ENCODE results near the gene SLC35E4. TPM values are rescaled to one million over a fixed set of nuclear protein-coding genes. Genes with fewer than 3 reads are reported as not detected.

Gene SLC35E4
- polyA plus RNA-seq, 4 donors, result 1.1 to 2.3 (median 1.8) TPM

- no peak for DNase-seq (ENCODE audit: low read depth in 4 of 4, low spot score in 3 of 4)
Observed at GRCh38 chr22:30681831-30682230, 46.2 kb downstream of the SLC35E4 start.

GRCh38 chr22:30685178-30685577 lies 49.6 kb downstream of the SLC35E4 start:
- no peak for DNase-seq (ENCODE audit: low read depth in 4 of 4, low spot score in 3 of 4)

DNA sequence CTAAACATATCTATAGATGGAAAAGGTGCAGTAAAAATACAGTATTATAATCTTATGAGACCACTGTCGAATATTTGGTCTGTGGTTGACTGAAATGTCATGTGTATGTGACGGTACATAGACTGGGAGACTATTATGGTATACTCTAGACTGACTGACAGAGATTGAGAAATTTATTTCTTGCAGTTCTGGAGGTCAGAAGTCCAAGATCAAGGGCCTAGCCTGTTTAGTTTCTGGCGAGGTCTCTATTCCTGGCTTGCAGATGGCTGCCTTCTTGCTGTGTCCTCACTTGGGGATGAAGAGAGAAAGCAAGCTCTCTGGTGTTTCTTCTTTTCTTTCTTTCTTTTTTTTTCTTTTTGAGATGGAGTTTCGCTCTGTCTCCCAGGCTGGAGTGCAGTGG lies 51.8 kb downstream of the SLC35E4 start:
- no peak for DNase-seq (ENCODE audit: low read depth in 4 of 4, low spot score in 3 of 4)

GRCh38 chr22:30689622-30690021 lies 54.0 kb downstream of the SLC35E4 start:
- DNase-seq (ENCODE audit: low read depth in 4 of 4, low spot score in 3 of 4), result no peak

GRCh38 chr22:30691204-30691603 lies 55.6 kb downstream of the SLC35E4 start:
- no peak for DNase-seq (ENCODE audit: low read depth in 4 of 4, low spot score in 3 of 4)

- DNase-seq (ENCODE audit: low read depth in 4 of 4, low spot score in 3 of 4), result peak in 3 of 4 donors; percentile 27 to 49 (median 28)
Observed at GRCh38 chr22:30694171-30694639, 58.6 kb downstream of the SLC35E4 start.

- peak in 2 of 4 donors; percentile 29 for DNase-seq (ENCODE audit: low read depth in 4 of 4, low spot score in 3 of 4)
Observed at GRCh38 chr22:30694640-30695350, 59.2 kb downstream of the SLC35E4 start, which contains the start of gene OSBP2. OSBP2 (plus strand) TSS chr22:30694874; CDS start chr22:30694910, 36 bp downstream.

DNA sequence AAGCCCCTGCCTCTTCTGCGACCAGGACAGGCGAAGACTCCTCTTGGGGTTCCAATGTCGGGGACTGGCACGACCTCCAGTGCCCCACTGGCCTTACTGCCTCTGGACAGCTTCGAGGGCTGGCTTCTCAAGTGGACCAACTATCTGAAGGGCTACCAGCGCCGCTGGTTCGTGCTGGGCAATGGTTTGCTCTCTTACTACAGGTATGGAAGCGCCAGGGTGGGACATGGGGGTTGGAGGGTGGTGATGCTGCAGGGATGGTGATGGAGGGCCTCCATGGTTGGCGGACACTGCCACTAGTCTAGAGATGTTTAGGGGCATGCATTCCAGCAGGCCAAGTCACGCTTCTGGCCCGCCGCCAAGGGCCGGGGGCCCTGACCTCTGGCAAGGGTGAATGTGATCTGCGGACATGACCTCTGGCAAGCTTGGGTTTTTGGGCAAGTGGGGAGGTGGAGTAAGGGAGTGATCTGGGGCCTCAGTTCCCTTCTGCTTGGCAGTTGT lies 59.8 kb downstream of the SLC35E4 start:
- no peak for DNase-seq (ENCODE audit: low read depth in 4 of 4, low spot score in 3 of 4)

DNA sequence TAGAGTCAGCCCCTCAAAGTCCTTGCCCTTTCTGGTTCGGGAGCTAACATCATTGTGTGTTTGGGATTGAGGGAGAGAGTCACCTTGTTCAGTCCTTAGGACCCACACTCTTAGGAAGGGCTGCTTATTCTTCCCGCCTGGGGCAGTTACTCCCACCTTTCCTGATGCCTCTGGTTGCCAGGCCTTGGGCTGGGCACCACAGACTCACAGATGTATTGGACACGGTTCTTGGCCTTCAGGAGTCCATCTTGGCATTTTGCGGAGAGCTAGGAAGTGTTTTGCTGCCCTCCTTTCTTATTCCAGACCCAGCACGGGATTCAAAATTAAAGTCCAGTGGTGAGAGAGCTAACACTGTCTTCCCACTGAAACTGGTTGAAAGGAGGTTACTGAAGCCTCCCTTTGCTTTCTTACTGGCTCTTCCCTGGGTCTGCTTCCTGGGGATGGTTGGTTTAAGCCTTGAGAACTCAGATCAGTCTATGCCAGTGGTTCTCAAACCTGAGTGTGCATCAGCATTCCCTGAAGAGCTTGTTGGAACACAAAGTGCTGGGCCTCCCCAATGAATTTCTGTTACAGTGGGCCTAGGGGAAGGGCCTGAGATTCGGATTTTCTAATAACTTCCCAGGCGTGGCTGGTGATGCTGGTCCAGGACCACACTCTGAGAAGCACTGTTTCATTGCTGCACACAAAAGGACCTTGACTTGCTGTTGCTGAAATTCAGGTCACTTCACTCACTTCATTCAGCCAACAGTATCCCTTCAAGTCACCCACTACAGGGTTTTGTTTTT lies 60.5 kb downstream of the SLC35E4 start:
- no peak for DNase-seq (ENCODE audit: low read depth in 4 of 4, low spot score in 3 of 4)

Other genes with a start within 250 kb of the SLC35E4 start
- gene RNF215, start 248.4 kb upstream of the SLC35E4 start, polyA plus RNA-seq (ENCODE audit: insufficient read length in 4 of 4), result 10 to 100 TPM; 18.3 to 22.9 (median 21.8) TPM
- 1 to 10 TPM; 4.0 to 7.3 (median 6.1) TPM for gene SEC14L2, start 238.8 kb upstream of the SLC35E4 start, polyA plus RNA-seq (ENCODE audit: insufficient read length in 4 of 4)
- 10 to 100 TPM in 1 of 4 donors, 1 to 10 TPM in 3; 7.3 to 14.1 (median 7.8) TPM for gene MTFP1, start 210.0 kb upstream of the SLC35E4 start, polyA plus RNA-seq (ENCODE audit: insufficient read length in 4 of 4)
- gene SEC14L3, start 163.8 kb upstream of the SLC35E4 start, polyA plus RNA-seq (ENCODE audit: insufficient read length in 4 of 4), result under 1 TPM in 1 of 4 donors, not detected in 3; 0.05 TPM
- gene SEC14L4, start 130.1 kb upstream of the SLC35E4 start, polyA plus RNA-seq (ENCODE audit: insufficient read length in 4 of 4), result under 1 TPM; 0.33 to 0.71 (median 0.52) TPM
- 1 to 10 TPM; 4.6 to 9.5 (median 7.8) TPM for gene SEC14L6, start 89.0 kb upstream of the SLC35E4 start, polyA plus RNA-seq (ENCODE audit: insufficient read length in 4 of 4)
- gene GAL3ST1, start 61.1 kb upstream of the SLC35E4 start, polyA plus RNA-seq (ENCODE audit: insufficient read length in 4 of 4), result 10 to 100 TPM; 25.3 to 42.8 (median 27.1) TPM
- 10 to 100 TPM; 65.8 to 74.7 (median 72.1) TPM for gene PES1, start 43.9 kb upstream of the SLC35E4 start, polyA plus RNA-seq (ENCODE audit: insufficient read length in 4 of 4)
- 10 to 100 TPM; 53.8 to 70.3 (median 56.0) TPM for gene TCN2, start 28.6 kb upstream of the SLC35E4 start, polyA plus RNA-seq (ENCODE audit: insufficient read length in 4 of 4)
- gene DUSP18, start 32.1 kb downstream of the SLC35E4 start, polyA plus RNA-seq (ENCODE audit: insufficient read length in 4 of 4), result 1 to 10 TPM; 5.7 to 7.7 (median 6.5) TPM
- 1 to 10 TPM; 4.9 to 6.8 (median 6.2) TPM for gene OSBP2, start 59.1 kb downstream of the SLC35E4 start, polyA plus RNA-seq (ENCODE audit: insufficient read length in 4 of 4)